K562 (cell line): ENCODE results near the gene MPI. TPM values are rescaled to one million over a fixed set of nuclear protein-coding genes. Genes with fewer than 3 reads are reported as not detected.
A peak's percentile ranks its signal among the peaks of the same experiment; 100 is the strongest.

Experiments used
- ATF6 ChIP-seq: sonication (generic); formaldehyde crosslinking; IDR thresholded peaks from 2 replicates; pipeline ENCODE4 v1.4.0; 2020; ENCODE audit warnings: mild to moderate bottlenecking, missing genetic modification reagents
- BHLHE40 ChIP-seq: IDR thresholded peaks from 2 replicates; pipeline ENCODE4 v1.6.1; 2011; ENCODE audit warnings: low read length, improper control_type of control experiment
- CBX8 ChIP-seq: fragments of 200-600 bp; sonication (generic); IDR thresholded peaks from 2 replicates; pipeline ENCODE4 v1.6.1; 2012; ENCODE audit warnings: borderline replicate concordance, mixed run types, low read depth, mild to moderate bottlenecking, moderate library complexity, mixed read lengths, low read length, control low read depth, inconsistent platforms; ENCODE audit not compliant: poor library complexity, severe bottlenecking; ENCODE audit errors: extremely low read depth
- FOXP1 ChIP-seq: sonication (generic); formaldehyde crosslinking; IDR thresholded peaks from 2 replicates; pipeline ENCODE4 v1.8.0; 2022; ENCODE audit warnings: mild to moderate bottlenecking, missing genetic modification reagents
- GABPA ChIP-seq: fragments of 200-800 bp; sonication (Bioruptor generic); conservative IDR thresholded peaks from 2 replicates; pipeline ENCODE4 v1.6.1; 2016; ENCODE audit warnings: low read depth, missing genetic modification characterization, missing compliant biosample characterization
- GTF2B ChIP-seq: IDR thresholded peaks from 2 replicates; pipeline ENCODE4 v1.6.1; 2011; ENCODE audit not compliant: insufficient read length; ENCODE audit errors: extremely low read depth
- GTF2F1 ChIP-seq: IDR thresholded peaks from 2 replicates; pipeline ENCODE4 v1.6.1; 2011; ENCODE audit warnings: low read depth, low read length, improper control_type of control experiment
- OTX1 ChIP-seq: fragments of 450-650 bp; formaldehyde crosslinking; IDR thresholded peaks from 2 replicates; pipeline ENCODE4 v1.4.0; 2022; ENCODE audit warnings: mild to moderate bottlenecking
- RBBP5 ChIP-seq: fragments of 200-600 bp; sonication (generic); IDR thresholded peaks from 2 replicates; pipeline ENCODE4 v1.6.1; 2012; ENCODE audit warnings: borderline replicate concordance, mild to moderate bottlenecking, low read length, control low read depth, inconsistent platforms; ENCODE audit not compliant: insufficient read depth, poor library complexity, severe bottlenecking
- SIRT6 ChIP-seq: IDR thresholded peaks from one replicate; pipeline ENCODE4 v1.6.1; 2012; ENCODE audit warnings: low read depth, mild to moderate bottlenecking, control low read depth, inconsistent platforms, low read length, moderate library complexity
- SLC30A9 ChIP-seq: fragments of 250-450 bp; sonication (Bioruptor Pico); IDR thresholded peaks from 2 replicates; pipeline ENCODE4 v1.8.0; 2022; ENCODE audit warnings: mild to moderate bottlenecking, moderate library complexity
- SMC3 ChIP-seq: conservative IDR thresholded peaks from 2 replicates; pipeline ENCODE4 v1.6.1; 2011; ENCODE audit warnings: low read depth, low read length, improper control_type of control experiment; ENCODE audit not compliant: insufficient read depth
- TBP ChIP-seq: optimal IDR thresholded peaks from 2 replicates; pipeline ENCODE3; 2011; ENCODE audit warnings: low read depth, low read length, improper control_type of control experiment
- TSC22D4 ChIP-seq: fragments of 450-650 bp; IDR thresholded peaks from 2 replicates; pipeline ENCODE4 v1.6.1; 2016; ENCODE audit warnings: missing genetic modification characterization, missing biosample characterization, control low read depth
- ZC3H8 ChIP-seq: fragments of 450-650 bp; IDR thresholded peaks from 2 replicates; pipeline ENCODE4 v1.6.1; 2017
- ZNF232 ChIP-seq: sonication (generic); formaldehyde crosslinking; IDR thresholded peaks from 2 replicates; pipeline ENCODE4 v1.8.0; 2022; ENCODE audit warnings: mild to moderate bottlenecking, missing genetic modification reagents
- ZNF282 ChIP-seq: sonication (generic); formaldehyde crosslinking; IDR thresholded peaks from 2 replicates; pipeline ENCODE4 v1.8.1; 2023; ENCODE audit warnings: missing genetic modification reagents
- ZNF644 ChIP-seq: fragments of 200-800 bp; sonication (Bioruptor generic); IDR thresholded peaks from 2 replicates; pipeline ENCODE4 v1.6.1; 2016; ENCODE audit warnings: low read depth, missing genetic modification characterization, missing compliant biosample characterization
- ZNF707 ChIP-seq: fragments of 250-450 bp; sonication (Bioruptor Pico); conservative IDR thresholded peaks from 2 replicates; pipeline ENCODE4 v1.8.0; 2022; ENCODE audit warnings: inconsistent platforms, mild to moderate bottlenecking, moderate library complexity
- ZZZ3 ChIP-seq: fragments of 450-650 bp; IDR thresholded peaks from 2 replicates; pipeline ENCODE4 v1.6.1; 2016; ENCODE audit warnings: antibody characterized with exemption, mild to moderate bottlenecking, moderate library complexity
- polyA plus RNA-seq, 8 experiments: library from polyadenylated mRNA; depleted of rRNA in 4 of 8; stranded (reverse) in 5 of 8; unstranded in 3 of 8; fragments of >200 nt; fragmentation: Nextera tagmentation in 2 of 8; fragmentation: Illumina TruSeq in 1 of 8; extraction: Ambion mirVana in 2 of 8; extraction: Trizol in 1 of 8; gene quantifications; 2 replicates each; pipeline versions ENCODE4 v1.2.1 to v1.2.3, GENCODE V29; 2011 to 2014; ENCODE audit warnings: inconsistent platforms in 1 of 8, missing spikeins in 1 of 8
- total RNA-seq, 7 experiments: library from RNA; depleted of rRNA in 6 of 7; stranded (reverse); fragments of >200 nt in 6 of 7; fragmentation: Illumina TruSeq in 2 of 7; extraction: Trizol in 2 of 7; gene quantifications; 2 replicates each; pipeline versions ENCODE4 v1.2.1 to v1.2.3, GENCODE V29; 2011 to 2021; ENCODE audit warnings: low replicate concordance in 1 of 7
- TF ChIP-seq, protein P1 (sequence below): fragments of 250-450 bp; sonication (Bioruptor Pico); IDR thresholded peaks from 2 replicates; pipeline ENCODE4 v1.4.0; 2020; ENCODE audit warnings: mild to moderate bottlenecking, moderate library complexity
- TF ChIP-seq, protein P2 (sequence below): fragments of 250-450 bp; sonication (Bioruptor Pico); IDR thresholded peaks from 2 replicates; pipeline ENCODE4 v1.8.0; 2021; ENCODE audit warnings: borderline replicate concordance, mild to moderate bottlenecking, moderate library complexity; ENCODE audit not compliant: poor library complexity, severe bottlenecking

The MPI gene
- total and polyA plus RNA-seq, 9 of the 15 experiments (the other 6 are each of a cell fraction or from before 2014, with no cell fraction given) = 30.7 to 105 (median 40.5) TPM

DNA sequence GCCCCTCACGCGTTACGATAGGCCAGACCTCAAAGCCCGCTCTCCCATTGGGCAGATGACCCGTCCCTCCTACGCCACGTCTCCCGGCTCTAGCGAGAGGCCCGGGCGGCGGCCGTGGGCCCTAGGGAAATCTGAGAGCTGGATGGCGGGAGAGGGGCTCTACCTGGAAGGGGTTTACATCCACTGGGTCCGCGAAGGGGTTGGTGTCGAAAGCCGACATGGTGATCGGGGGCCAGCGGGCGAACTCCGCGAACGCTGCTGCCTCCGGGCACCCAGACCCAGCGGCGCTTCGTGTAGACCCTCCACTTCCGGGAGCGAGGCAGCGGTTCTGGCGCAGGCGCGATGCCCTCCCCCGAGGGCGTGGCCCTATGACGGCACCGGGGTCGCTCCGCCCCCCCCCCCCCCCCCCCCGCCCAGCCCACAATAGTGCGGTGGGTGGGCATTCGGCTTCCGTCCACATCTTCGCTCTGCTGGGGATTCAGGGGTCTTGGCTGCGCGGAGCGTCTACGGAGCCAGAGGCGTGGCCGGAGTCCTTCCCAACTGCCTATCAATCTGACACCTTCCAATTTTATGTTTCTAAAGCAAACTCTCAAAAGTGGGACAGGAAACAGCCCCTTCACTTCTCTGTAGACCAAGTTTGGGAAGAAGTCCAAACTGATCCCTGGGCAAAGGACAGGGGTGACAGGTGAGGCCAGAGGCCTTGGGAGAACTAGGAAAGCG lies 16.6 kb upstream of the MPI start, which contains the start of gene SCAMP2 (continued):
- TF ChIP-seq, protein P1, sequence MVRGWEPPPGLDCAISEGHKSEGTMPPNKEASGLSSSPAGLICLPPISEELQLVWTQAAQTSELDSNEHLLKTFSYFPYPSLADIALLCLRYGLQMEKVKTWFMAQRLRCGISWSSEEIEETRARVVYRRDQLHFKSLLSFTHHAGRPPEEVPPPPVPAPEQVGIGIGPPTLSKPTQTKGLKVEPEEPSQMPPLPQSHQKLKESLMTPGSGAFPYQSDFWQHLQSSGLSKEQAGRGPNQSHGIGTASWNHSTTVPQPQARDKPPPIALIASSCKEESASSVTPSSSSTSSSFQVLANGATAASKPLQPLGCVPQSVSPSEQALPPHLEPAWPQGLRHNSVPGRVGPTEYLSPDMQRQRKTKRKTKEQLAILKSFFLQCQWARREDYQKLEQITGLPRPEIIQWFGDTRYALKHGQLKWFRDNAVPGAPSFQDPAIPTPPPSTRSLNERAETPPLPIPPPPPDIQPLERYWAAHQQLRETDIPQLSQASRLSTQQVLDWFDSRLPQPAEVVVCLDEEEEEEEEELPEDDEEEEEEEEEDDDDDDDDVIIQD (CRISPR knock-in tag) = no peak
- 0 out of 2 replicates have a peak, but pooled peaks have one; percentile 13 for TF ChIP-seq FOXP1 (CRISPR knock-in tag)
- TF ChIP-seq OTX1 (CRISPR knock-in tag) = peak; percentile 80; the same call in 1 of the 2 replicates
- peak; percentile 70 for TF ChIP-seq TBP
- TF ChIP-seq GABPA (tag) = peak; percentile 85
- TF ChIP-seq ZZZ3 = 0 out of 2 replicates have a peak, but pooled peaks have one; percentile 64
- TF ChIP-seq ZC3H8 = no peak
- no peak for TF ChIP-seq ZNF232
- TF ChIP-seq RBBP5 = peak; percentile 86
- TF ChIP-seq SLC30A9 (CRISPR knock-in tag) = no peak
- no peak for TF ChIP-seq ZNF707 (CRISPR knock-in tag)
- TF ChIP-seq ATF6 (CRISPR knock-in tag) = no peak
- no peak for TF ChIP-seq GTF2F1
- TF ChIP-seq GTF2B = no peak
- TF ChIP-seq TSC22D4 (tag) = no peak
- TF ChIP-seq CBX8 = no peak
- no peak for TF ChIP-seq ZNF282 (CRISPR knock-in tag)
- no peak for TF ChIP-seq SIRT6
- TF ChIP-seq, protein P2, sequence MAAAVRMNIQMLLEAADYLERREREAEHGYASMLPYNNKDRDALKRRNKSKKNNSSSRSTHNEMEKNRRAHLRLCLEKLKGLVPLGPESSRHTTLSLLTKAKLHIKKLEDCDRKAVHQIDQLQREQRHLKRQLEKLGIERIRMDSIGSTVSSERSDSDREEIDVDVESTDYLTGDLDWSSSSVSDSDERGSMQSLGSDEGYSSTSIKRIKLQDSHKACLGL (CRISPR knock-in tag) = no peak
- TF ChIP-seq ZNF644 (tag) = no peak
- no peak for TF ChIP-seq BHLHE40
- no peak for TF ChIP-seq SMC3
